Measurements from ENCODE around the gene SFT2D3. TPM values are rescaled to one million over a fixed set of nuclear protein-coding genes. Genes with fewer than 3 reads are reported as not detected.

The SFT2D3 gene
- total RNA-seq, 1 donor from 2014 or later: 5.7 TPM

DNA sequence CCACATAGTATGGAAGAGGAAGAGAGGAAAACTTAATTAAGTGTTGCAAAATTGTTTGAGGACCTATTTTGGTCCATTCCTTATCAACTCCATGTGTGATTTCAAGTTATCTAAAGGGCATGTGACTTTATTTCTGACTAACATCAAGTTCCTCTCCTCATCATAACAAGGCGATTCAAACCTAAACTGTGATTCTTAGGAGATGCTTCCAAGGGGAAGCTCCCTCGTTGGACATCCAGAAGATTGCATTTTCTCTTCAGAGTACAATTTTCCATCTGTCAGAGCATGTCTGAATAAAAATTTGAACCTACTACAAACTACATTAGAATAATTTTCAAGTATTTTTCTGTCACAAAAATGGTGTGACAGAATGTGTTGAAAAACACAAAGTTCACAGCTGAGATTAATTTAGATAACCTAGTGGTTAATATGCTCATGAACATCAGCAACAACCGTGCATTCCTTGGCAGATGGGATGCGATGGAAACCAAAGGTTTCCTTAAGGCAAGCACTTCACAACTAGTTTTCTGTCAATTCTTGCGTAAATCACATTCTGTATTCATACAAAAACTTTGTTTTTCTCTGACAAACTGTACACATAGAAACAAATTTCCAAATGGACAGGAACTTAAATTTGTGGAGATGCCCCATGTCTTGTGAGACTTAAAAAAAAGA, 4.2 kb downstream of the SFT2D3 start:
- intact Hi-C loops (cut with micrococcal nuclease): loop anchor here (10.0 kb wide), 1 partner anchor 411 kb away; the partner anchor contains the start of gene ERCC3

GRCh38 chr2:127706215-127706990, 5.1 kb downstream of the SFT2D3 start:
- intact Hi-C loops (cut with micrococcal nuclease): loop anchor here (10.0 kb wide), 1 partner anchor 412 kb away; the partner anchor contains the start of gene ERCC3

- intact Hi-C loops (cut with micrococcal nuclease): loop anchor here (10.0 kb wide), 1 partner anchor 413 kb away; the partner anchor contains the start of gene ERCC3
These were observed 6.8 kb downstream of the SFT2D3 start for GRCh38 chr2:127707890-127708648.

DNA sequence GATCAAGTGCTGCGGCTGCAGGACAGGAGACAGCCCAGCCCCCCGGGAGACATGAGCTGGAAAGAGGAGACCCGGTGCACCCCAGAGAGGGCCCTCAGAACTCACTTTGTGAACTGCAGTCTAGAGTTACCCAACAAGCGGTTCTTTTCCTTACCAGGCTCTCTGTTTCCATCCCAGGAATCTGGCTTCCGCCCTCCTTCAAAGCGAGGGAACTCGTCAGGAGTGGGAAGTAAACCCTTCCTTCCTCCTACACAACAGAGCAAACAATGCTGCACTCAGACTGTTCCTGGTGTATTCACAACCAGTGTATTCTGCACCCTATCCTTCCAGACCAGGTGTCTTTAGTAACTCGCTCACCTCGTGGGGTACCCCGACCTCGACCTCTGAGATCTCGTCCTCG, 8.0 kb downstream of the SFT2D3 start:
- intact Hi-C loops (cut with micrococcal nuclease): loop anchor here (10.0 kb wide), 1 partner anchor 415 kb away; the partner anchor contains the start of gene ERCC3

DNA sequence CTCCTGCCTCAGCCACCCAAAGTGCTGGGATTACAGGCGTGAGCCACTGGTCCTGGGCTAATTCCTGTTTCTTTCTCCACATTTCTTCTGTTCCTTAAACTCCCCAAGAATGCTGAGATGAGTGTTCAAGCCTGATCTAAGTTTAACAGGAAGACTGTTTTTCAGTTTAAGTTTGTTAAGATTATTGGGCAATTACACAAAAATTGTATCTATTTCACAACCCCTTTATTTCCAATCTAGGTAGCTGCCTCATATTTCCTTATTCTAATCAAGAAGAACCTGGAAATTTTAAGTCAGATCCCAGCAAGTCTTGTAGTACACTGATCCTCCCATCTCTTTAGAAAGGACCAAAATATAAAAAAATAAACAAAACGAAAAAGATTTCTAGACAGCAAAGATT, 11.7 kb downstream of the SFT2D3 start:
- intact Hi-C loops (cut with micrococcal nuclease): no loop called here

- intact Hi-C loops (cut with micrococcal nuclease): no loop called here
These were observed 12.3 kb downstream of the SFT2D3 start for GRCh38 chr2:127713562-127713961.

GRCh38 chr2:127715778-127716449, 14.6 kb downstream of the SFT2D3 start:
- intact Hi-C loops (cut with micrococcal nuclease): no loop called here

DNA sequence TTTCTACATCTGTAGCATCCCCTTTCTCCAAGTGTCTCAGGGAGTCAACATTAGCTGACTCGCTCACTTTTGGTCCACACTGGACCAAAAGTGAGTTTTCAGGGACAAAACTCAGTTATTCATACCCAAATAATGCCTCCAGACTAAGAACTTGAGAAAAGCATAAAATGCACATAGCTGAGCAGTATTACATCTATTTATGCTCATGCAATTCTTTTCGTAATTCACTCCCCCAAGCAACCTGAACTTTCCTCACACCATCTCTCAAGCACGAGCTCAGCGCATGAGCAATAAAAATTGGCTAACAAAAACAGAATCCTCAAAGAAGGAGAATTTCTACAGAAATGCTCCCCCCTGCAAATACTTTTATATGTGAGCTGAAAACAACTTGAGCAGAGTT, 17.0 kb downstream of the SFT2D3 start:
- intact Hi-C loops (cut with micrococcal nuclease): no loop called here

GRCh38 chr2:127719301-127720218, 18.3 kb downstream of the SFT2D3 start:
- intact Hi-C loops (cut with micrococcal nuclease): no loop called here

DNA sequence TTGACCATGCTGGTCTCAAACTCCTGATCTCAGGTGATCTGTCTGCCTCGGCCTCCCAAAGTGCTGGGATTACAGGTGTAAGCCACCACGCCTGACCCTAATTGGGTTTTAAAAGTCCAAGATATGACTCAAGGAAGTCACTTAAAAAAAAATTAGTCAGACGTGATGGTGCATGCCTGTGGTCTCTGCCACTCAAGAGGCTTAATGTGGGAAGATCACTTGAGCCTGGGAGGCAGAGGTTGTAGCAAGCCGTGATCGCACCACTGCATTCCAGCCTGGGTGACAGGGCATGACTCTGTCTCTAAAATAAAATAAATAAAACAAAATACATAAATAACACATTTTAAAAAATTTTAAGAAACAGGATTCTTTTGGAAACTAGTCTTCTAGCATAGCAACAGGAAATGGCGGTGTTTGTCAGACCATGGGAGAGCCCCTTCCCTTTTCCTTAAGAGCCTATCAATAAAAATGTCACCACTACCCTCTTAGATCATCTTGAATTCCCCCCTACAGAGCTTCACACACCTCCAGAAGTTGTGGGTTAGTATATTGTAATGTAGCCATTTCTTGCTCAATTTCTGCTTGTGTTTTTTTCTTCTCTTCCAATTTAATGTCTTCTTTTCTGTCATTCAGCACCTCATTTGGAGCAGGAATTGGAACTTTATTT, 20.1 kb downstream of the SFT2D3 start:
- intact Hi-C loops (cut with micrococcal nuclease): no loop called here

- intact Hi-C loops (cut with micrococcal nuclease): no loop called here
These were observed 20.7 kb downstream of the SFT2D3 start for GRCh38 chr2:127721978-127722355.

DNA sequence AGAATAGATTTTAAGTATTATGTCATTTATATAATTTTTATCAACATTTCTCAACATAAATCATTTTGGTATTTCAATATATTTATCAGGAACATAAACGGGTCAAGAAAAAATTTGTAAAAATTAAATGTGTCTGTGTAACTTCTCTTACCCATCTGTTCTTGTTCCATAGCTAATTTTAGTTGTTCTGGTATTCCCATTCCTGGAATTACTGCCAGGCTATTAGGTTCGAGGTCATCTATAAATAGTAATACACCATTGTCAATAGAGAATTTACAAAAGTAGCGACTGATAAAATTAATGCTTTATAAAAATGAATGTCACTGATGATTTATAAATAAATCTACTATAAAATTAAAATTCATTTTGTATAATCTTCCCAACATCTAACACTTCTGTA, 21.5 kb downstream of the SFT2D3 start:
- intact Hi-C loops (cut with micrococcal nuclease): no loop called here

DNA sequence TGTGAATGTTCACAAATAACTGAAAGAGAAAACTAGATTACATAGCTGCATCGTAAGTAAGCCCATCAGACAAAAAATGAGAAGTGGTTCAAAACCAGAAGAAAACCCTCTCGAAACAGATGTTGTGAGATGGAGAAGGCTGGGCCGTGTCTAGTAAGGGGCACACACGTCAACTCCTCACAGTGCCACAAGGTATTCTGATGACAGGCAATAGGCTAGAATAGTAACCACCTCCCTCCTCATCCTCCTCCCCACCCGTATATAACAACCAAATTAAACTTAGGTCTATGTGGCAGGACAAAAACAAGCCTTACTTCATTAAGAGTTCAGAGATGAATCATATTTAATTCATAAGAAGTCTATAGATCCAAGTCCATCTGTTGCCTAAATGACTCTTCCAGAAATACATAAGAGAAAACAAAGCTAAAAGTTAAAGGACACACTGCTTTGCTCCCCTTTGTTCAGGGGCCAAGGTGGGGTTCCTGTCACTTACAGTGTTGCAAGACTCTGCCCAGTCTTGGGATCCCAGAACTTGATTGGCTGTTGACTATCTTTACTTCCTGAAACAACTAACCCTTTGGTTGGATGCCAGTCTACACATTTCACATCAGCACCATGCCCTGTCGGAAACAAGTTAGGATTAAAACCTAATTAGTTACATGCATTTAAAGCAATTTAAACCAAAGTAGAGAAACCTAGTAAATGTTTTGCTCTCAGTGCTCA, 25.0 kb downstream of the SFT2D3 start:
- intact Hi-C loops (cut with micrococcal nuclease): no loop called here

- intact Hi-C loops (cut with micrococcal nuclease): no loop called here
These were observed 32.0 kb downstream of the SFT2D3 start for GRCh38 chr2:127733113-127733815.

DNA sequence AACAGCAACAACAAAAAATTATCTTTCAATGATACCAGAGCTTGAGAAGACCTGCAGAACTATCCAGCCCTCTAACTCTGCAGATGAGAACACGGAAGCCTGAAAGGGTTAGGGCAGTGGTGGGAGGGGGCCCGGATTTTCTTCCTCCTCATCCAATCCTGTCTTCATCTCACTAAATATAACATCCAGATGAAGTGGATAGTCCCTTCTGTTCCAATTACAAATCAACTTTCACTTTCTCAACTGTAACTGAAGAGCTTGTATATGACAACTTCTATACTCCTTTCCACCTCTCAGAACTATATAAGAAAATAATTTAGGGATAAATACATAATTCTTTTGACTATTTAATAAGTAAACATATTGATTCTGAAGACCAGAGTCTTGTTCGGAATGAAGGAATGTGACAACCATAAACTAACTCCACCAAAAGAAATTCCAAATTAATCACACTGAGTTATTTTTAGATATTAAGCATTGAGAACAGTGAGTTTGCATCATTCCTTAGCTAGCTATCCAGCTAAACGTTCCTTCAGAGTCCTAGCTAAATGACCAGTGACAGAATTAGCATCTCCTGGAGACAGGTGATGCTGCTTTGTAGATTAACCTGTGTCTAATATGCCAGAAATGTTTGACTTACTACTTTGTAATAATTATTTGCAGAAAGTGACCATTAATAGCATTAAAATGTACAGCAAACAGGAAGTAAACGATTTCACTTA, 32.7 kb downstream of the SFT2D3 start:
- intact Hi-C loops (cut with micrococcal nuclease): no loop called here

DNA sequence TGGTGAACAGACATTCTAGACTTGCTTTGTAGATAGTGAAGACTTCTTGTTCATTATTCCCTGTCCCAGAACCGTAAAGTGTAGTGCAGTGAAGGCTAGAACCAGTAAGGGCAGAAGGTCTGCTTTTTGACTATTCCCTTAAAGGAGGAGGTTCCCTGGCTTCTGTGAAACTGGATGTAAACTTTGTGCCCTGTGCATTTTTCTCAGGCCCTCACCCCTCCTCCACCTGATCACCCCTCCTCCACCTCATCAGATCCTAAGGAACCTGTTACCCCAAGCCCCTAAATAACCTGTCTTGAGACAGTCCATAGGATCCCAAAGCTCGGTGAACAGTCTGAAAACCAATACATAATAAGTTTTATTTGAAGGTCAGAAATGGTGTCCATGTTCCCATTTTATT, 33.7 kb downstream of the SFT2D3 start:
- intact Hi-C loops (cut with micrococcal nuclease): no loop called here

- intact Hi-C loops (cut with micrococcal nuclease): no loop called here
These were observed 34.5 kb downstream of the SFT2D3 start for GRCh38 chr2:127735537-127736399.

Data from T-helper 1 cell treated with Interleukin-12 subunit alpha and Interleukin-12 subunit beta and Interleukin-4 antibody, amounts not matched to agents 30 ng/mL and 1 ng/mL, for 36 hours (primary cell).